GM19351 (cell line): ENCODE measurements around the gene ITGAV.

Experiments used
- ATAC-seq: cut with Tn5 transposase; IDR thresholded peaks from one replicate; pipeline ENCODE4 v1.9.1; 2021; ENCODE audit warnings: mild to moderate bottlenecking, moderate library complexity; ENCODE audit not compliant: unreplicated experiment

The ITGAV gene

GRCh38 chr2:186664385-186665043 is 74.7 kb downstream of the ITGAV start:
- ATAC-seq: no peak

DNA sequence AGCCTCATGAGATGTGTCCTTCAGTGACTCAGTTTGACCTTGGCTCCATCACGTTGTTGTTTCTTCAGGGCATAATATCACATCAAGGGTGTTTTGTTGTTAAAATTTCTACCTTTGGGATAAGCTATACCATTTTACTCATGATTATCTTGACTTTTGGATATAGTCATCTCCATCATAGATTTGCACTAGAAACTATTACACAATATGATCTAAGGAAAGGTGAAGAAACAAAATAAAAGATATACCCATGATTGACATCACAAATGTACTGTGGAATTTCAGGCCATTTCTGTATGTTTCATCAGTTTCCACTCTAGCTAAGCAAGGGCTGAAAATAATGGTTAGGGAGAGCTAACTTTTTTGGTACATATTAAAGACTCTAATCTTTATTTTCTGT is 79.3 kb downstream of the ITGAV start:
- ATAC-seq: no peak

DNA sequence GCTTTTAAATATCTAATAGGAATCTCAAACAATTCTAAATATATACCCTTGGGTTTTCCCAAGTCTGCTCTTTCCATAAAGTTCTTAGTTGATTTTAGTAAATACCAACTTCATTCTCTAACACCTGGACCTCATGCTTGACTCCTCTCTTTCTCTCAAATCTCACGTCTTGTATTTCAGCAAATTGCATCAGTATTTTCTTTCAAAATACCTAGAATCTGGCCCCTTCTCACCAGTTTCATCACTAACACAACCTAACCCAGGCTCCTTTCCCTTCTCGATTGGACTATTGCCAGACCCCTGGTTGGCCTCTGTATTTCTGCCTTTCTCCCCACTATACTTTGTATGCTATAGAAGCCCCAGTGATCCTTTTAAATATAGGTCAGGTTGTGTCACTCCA is 81.0 kb downstream of the ITGAV start:
- ATAC-seq: no peak

GRCh38 chr2:186675380-186675779 is 85.5 kb downstream of the ITGAV start:
- ATAC-seq: no peak

DNA sequence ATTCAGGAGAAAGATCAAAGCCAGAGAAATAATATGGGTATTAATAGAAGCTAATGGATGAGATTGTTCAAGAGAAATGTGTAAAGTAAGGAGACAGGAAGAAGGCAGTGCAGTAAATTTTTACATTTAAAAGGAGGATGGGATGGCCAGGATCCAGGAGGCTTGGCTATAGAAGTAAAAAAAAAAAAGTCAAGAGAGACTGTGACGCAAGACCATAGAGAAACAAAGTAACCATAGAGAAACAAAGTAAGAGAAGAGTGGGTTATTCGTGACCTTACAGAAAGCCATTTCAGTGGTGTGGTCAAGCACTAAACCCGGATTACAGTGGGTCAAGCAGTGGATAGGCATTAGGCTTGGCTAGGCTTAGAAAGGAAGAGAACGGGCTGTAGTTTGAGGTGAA is 93.5 kb downstream of the ITGAV start:
- ATAC-seq: no peak

- ATAC-seq: no peak
These were observed 98.0 kb downstream of the ITGAV start for GRCh38 chr2:186687807-186688211.

GRCh38 chr2:186688813-186689212 is 99.0 kb downstream of the ITGAV start:
- no peak for ATAC-seq

- no peak for ATAC-seq
These were observed 100.9 kb downstream of the ITGAV start for GRCh38 chr2:186690786-186691185.

- no peak for ATAC-seq
These were observed 101.4 kb downstream of the ITGAV start for GRCh38 chr2:186691231-186691630.

- ATAC-seq: no peak
These were observed 102.0 kb downstream of the ITGAV start for GRCh38 chr2:186691900-186692299.

GRCh38 chr2:186693446-186693832 is 103.6 kb downstream of the ITGAV start:
- no peak for ATAC-seq

- ATAC-seq: no peak
These were observed 105.4 kb downstream of the ITGAV start for GRCh38 chr2:186695081-186695756.

GRCh38 chr2:186696290-186696689 is 106.4 kb downstream of the ITGAV start:
- no peak for ATAC-seq

GRCh38 chr2:186696804-186697203 is 106.9 kb downstream of the ITGAV start:
- ATAC-seq: no peak

DNA sequence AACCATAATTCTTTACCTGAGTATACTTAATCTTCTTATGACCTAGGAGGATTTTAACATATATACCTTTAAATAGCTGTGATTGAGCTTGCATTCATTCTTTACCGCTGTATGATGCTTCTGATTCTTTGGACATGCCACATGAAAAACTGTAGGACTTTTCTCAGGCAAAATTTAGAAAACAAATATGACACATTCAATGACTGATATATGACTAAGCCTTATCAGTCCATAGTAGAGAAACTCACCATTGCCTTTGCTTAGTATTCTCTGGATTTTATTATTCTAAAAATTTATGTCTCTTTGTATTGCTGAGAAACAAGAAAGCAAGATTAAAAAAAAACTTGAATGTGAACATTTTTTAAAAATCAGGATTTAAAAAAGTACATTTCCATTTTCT is 107.7 kb downstream of the ITGAV start:
- ATAC-seq: no peak

DNA sequence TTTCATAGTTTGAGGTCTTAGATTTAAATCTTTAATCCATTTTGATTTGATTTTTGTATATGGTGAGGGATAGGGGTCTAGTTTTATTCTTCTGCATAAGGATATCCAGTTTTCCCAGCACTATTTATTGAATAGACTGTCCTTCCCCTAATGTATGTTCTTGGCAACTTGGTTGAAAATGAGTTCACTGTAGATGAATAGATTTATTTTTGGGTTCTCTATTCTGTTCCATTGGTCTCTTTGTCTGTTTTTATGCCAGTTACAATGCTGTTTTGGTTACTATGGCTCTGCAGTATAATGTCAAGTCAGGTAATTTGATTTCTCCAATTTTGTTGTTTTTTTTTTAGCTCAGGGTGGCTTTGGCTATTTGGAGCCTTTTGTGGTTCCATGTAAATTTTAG is 109.9 kb downstream of the ITGAV start:
- no peak for ATAC-seq

GRCh38 chr2:186702006-186702405 is 112.2 kb downstream of the ITGAV start:
- ATAC-seq: no peak

- ATAC-seq: no peak
These were observed 112.6 kb downstream of the ITGAV start for GRCh38 chr2:186702501-186702900.

GRCh38 chr2:186704897-186705296 is 115.0 kb downstream of the ITGAV start:
- no peak for ATAC-seq

DNA sequence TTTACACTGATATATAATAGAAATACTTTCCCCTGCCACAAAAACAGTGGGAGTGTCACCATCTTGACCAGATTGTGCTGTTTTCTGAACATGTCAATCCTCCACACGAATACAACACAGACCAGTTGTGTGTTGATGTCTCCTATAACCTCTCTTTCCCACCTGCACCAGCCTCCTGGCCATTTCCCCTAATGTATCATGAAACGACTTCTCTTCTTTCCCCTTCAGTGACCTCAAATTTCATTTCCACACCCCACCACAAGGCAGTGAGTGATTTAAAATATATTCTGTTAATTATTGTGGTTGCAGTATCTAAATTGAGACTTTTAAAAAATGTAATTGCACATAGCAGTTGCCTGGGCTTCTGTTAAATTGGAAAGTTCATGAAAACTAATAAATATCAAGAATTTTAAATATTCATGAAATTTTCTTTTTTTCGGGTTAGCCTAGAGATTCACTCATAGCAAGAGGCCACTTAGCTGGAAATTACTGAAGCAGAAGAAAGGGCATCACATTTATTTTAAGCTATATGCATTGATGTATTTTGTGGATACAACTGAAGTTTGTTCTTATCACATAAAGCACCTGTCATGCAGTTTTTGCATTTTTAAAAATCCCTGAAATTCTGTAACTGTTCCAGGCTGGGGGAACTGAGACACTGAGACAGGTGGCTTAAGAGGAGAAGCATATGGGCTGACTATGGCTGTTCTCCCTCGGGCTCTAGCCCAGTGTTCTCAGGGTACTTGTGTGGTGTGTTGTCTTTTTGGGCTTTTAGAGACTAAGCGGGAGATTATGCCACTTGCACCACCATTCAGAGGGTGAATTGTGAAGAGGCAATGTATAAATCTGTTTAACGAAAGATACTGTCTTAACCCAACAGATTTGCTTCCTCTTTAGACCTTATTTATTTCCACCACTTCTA is 119.9 kb downstream of the ITGAV start:
- ATAC-seq: no peak

DNA sequence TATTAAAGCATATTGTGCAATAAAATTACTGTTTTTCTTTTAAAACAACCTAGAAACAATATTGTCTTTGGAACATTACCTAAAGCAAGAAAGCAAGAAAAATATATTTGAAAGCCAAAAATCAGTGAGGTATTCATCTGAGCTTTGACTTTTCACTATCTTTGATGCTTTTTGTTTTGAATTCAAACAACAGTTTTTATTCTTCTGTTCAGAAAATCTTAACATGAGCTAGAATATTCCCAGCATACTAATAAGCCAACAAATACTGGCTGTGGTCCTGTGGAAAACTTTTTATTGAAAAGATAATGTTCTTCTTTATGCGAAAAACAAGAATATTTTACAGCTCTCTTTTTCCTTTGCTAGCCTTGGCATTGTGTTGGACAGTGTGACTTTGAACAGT is 123.8 kb downstream of the ITGAV start:
- ATAC-seq: no peak

DNA sequence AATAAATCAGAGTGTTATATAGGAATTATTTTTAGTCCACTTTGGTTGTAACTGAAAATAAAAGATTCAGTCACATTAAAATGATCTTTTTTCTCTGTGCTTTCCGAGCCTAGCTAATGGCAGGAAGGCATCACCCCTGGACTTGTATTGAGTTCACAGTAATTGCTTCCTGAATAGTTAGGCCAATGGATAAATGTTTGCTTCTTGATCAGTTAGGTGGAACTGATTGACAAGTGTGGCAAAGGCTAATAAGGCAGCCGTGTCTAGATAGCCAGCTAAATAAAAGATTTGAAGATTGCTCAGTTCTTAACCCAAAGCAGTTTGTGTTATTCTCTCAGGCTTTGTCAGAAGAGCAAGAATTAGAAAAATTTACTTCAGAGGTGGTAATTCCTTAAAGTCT is 124.8 kb downstream of the ITGAV start:
- no peak for ATAC-seq
